NCI-H1417 treated with DMSO at 0.1 percent for 48 hours (cell line): Measurements from ENCODE around the gene ACTMAP.

Source experiments
- DNase-seq: peaks from one replicate; lab custom pipeline; 2025; lab: John Stamatoyannopoulos, UW

Gene ACTMAP

GRCh38 chr19:40718774-40719391, 31.4 kb downstream of the ACTMAP start:
- DNase-seq = no peak

- no peak for DNase-seq
Measured at GRCh38 chr19:40717880-40718773, 32.1 kb downstream of the ACTMAP start.

GRCh38 chr19:40717325-40717879, 32.9 kb downstream of the ACTMAP start:
- DNase-seq = no peak

- peak; percentile 28 for DNase-seq
Measured at GRCh38 chr19:40716482-40717324, 33.6 kb downstream of the ACTMAP start, which contains the start of the genes COQ8B and ITPKC. Gene COQ8B, minus strand, starts transcription at chr19:40716886. Its CDS starts 2,254 bp downstream, at chr19:40714632. Gene ITPKC, plus strand, starts transcription at chr19:40717112. Its CDS starts 24 bp downstream, at chr19:40717136.

- no peak for DNase-seq
Measured at GRCh38 chr19:40716031-40716481, 34.2 kb downstream of the ACTMAP start.

GRCh38 chr19:40714441-40715299, 35.6 kb downstream of the ACTMAP start:
- DNase-seq = peak; percentile 73

GRCh38 chr19:40713939-40714338, 36.3 kb downstream of the ACTMAP start:
- DNase-seq = no peak

- DNase-seq = no peak
Measured at GRCh38 chr19:40709817-40710216, 40.5 kb downstream of the ACTMAP start.

- no peak for DNase-seq
Measured at GRCh38 chr19:40707615-40708014, 42.7 kb downstream of the ACTMAP start.

GRCh38 chr19:40705950-40706619, 44.2 kb downstream of the ACTMAP start:
- no peak for DNase-seq

- no peak for DNase-seq
Measured at GRCh38 chr19:40705362-40705651, 45.0 kb downstream of the ACTMAP start.

GRCh38 chr19:40704491-40705361, 45.6 kb downstream of the ACTMAP start:
- no peak for DNase-seq

- no peak for DNase-seq
Measured at GRCh38 chr19:40703029-40703755, 47.1 kb downstream of the ACTMAP start.

GRCh38 chr19:40702337-40703012, 47.8 kb downstream of the ACTMAP start:
- no peak for DNase-seq

- DNase-seq = no peak
Measured at GRCh38 chr19:40701758-40702157, 48.5 kb downstream of the ACTMAP start.

GRCh38 chr19:40700083-40700482, 50.2 kb downstream of the ACTMAP start:
- DNase-seq = no peak

- no peak for DNase-seq
Measured at GRCh38 chr19:40697007-40697406, 53.3 kb downstream of the ACTMAP start.

GRCh38 chr19:40695881-40696280, 54.4 kb downstream of the ACTMAP start:
- no peak for DNase-seq
